OCI-LY7 (cell line): ENCODE data around the gene VAMP5.

Experiments used
- CTCF ChIP-seq: fragments of 200-600 bp; sonication (generic); conservative IDR thresholded peaks from 2 replicates; pipeline ENCODE4 v1.5.1; 2014; ENCODE audit warnings: mild to moderate bottlenecking, antibody characterized with exemption, low read length, moderate library complexity, mixed read lengths
- EZH2phosphoT487 ChIP-seq: fragments of 200-600 bp; sonication (generic); IDR thresholded peaks from 2 replicates; pipeline ENCODE4 v1.6.1; 2018; ENCODE audit warnings: low read depth, borderline replicate concordance, mild to moderate bottlenecking, mixed run types, antibody characterized with exemption, low read length, moderate library complexity, mixed read lengths

DNA sequence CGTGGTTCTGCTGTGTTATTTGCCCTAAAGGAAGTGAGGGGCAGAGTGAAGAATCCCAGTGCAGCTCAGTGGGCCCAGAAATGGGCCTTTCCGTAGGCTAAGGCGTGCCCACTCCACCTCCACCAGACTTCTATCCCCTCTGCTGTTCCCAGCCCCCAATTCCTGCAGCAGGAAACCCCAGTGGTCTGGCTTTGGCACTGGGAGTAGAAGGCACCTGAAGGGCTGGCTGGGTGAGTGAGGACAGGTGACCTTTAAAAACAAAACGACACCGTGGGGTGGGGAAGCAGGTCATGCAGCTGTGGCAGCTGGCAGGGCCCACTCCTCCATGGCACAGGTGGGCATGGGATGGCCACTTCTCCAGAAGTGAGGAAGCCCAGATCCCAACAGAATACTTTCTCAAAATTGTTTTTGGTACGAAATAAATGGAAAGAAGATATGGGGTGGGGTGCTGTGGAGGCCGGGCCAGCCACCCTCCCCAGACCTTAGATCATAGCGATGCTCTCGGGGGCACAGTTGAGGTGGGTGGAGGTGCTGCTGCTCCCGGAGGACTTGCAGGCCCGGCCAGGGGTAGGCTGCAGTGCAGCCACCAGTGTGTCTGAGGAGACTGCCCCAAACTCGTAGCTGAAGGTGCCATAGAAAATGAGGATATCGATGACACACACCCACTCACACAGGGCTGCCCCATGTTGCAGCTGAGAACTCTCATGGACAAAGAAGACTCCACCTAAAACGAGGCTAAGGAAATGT lies 14.5 kb downstream of the VAMP5 start:
- TF ChIP-seq CTCF (no peak), EZH2phosphoT487 (no peak)
